Spinal cord (tissue), 10 donors: ENCODE results near the gene ATAD5. TPM values are rescaled to one million over a fixed set of nuclear protein-coding genes. Genes with fewer than 3 reads are reported as not detected.
A peak's percentile ranks its signal among the peaks of the same experiment; 100 is the strongest.
"Not testable (repeated sequence)": the region's sequence is repeated elsewhere in the genome, so short reads cannot be mapped to it uniquely, and the experiment has no call there.

ENCODE experiments used
- DNase-seq, 6 donors: peaks; one replicate each; pipeline versions ENCODE4 v3.0.0 to v3.0.0-alpha.2; 2013 to 2015; ENCODE audit warnings: low spot score in 6 of 6, low read depth in 4 of 6
- H3K27ac ChIP-seq: one replicate; pipeline ENCODE4 v1.5.1; 2013; ENCODE audit warnings: low read depth, low read length, control low read depth
- H3K27me3 ChIP-seq: one replicate; pipeline ENCODE4 v1.6.1; 2013; ENCODE audit warnings: low read length; ENCODE audit not compliant: control insufficient read depth, insufficient read depth
- H3K36me3 ChIP-seq: one replicate; pipeline ENCODE4 v1.6.1; 2013; ENCODE audit warnings: low read length; ENCODE audit not compliant: control insufficient read depth, insufficient read depth
- H3K4me1 ChIP-seq: one replicate; pipeline ENCODE4 v1.6.1; 2013; ENCODE audit warnings: low read length; ENCODE audit not compliant: control insufficient read depth, insufficient read depth
- H3K4me3 ChIP-seq: one replicate; pipeline ENCODE4 v1.5.1; 2013; ENCODE audit warnings: low read depth, low read length, control low read depth
- H3K9me3 ChIP-seq: one replicate; pipeline ENCODE4 v1.6.1; 2013; ENCODE audit warnings: low read length; ENCODE audit not compliant: control insufficient read depth, insufficient read depth
- WGBS: methylation state at CpG from one replicate; pipeline ENCODE4 v1.1.5; 2013; ENCODE audit warnings: missing lambda C conversion rate; ENCODE audit not compliant: insufficient coverage; 5-methylcytosine and 5-hydroxymethylcytosine counted together
- polyA plus RNA-seq, 2 donors: library from polyadenylated mRNA; unstranded; fragments of 120-200 nt; gene quantifications; one replicate each; pipeline ENCODE4 v1.2.1, GENCODE V29; 2013; ENCODE audit not compliant: insufficient read length in 2 of 2
- total RNA-seq, 2 donors: library from RNA; depleted of rRNA in 1 of 2; stranded (reverse); fragments of 120-200 nt in 1 of 2; fragments of >200 nt in 1 of 2; gene quantifications; one replicate each; pipeline versions ENCODE4 v1.2.3 to v1.2.4, GENCODE V29; 2013 to 2014
- donor health status: healthy.

ATAD5 gene
- total and polyA plus RNA-seq, 4 donors: 4.0 to 5.4 (median 4.7) TPM

DNA sequence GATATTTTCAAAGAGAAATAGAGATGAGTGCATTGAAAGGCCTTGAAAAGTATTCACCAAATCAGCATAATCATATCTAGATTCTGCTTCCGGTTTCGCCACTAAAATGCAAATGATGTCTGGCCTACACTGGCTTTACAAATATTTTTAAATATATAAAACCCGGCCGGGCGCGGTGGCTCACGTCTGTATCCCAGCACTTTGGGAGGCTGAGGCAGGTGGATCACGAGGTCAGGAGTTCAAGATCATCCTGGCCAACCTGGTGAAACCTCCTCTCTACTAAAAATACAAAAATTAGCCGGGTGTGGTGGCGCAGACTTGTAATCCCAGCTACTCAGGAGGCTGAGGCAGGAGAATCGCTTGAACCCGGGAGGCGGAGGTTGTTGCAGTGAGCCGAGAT lies 8.8 kb upstream of the ATAD5 start:
- 73% methylated on average over 3 of the region's 14 CpGs for WGBS
- DNase-seq: not testable (repeated sequence)

DNA sequence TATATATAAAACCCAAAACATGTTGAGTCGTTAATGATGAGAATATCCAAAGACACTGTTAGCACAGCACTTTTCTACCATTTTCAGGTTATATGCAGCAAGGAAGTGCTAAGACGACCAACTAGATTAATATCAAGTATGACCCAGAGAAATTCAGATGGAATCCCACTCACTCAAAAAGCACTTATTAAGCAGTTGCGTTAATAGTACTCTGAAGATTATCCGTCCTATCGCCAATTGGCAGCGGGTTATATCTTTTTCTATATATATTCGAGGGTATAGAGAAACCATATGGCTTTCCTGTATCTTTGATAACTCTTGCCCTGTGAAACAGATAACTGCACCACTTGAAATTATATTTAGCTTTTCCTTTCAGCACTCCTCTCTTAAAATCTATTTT lies 8.3 kb upstream of the ATAD5 start:
- Histone ChIP-seq H3K36me3 (no peaks in the 10 kb centered on the region), H3K4me1 (peaks cover 6% of the 10 kb centered on the region), H3K27me3 (no peaks in the 10 kb centered on the region), H3K9me3 (no peaks in the 10 kb centered on the region), H3K27ac (no peak overlapping the region), H3K4me3 (peak overlapping the region; percentile 65)
- DNase-seq: peak in 2 of 6 donors; percentile 5 to 16
- 29% methylated on average over 1 of the region's 7 CpGs for WGBS

More for the DNA sequence above, 8.8 kb upstream of the ATAD5 start:
- not testable (repeated sequence) for H3K36me3 ChIP-seq, H3K27ac ChIP-seq, H3K27me3 ChIP-seq, H3K4me3 ChIP-seq, H3K9me3 ChIP-seq, H3K4me1 ChIP-seq

DNA sequence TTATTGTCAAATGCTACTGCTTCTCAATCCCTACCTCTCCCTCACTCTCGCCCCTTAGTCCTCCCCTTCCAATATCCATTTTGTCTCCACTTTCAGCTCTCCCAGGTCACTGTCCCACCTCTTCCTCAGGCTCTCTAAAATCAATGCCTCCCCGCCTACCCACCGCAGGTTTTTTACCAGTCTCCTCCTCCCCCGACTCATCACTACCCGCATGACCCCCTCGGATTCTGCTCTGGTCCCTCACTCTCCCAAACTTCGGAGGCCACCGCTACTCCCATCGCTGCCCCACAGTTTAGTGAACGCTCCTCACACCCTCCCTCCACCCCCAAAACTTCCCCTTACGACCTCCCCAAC lies 7.8 kb upstream of the ATAD5 start:
- H3K36me3 ChIP-seq: no peaks in the 10 kb centered on the region
- H3K27ac ChIP-seq: peak overlapping the region; percentile 73
- no peak for DNase-seq
- H3K9me3 ChIP-seq: no peaks in the 10 kb centered on the region
- peaks cover 6% of the 10 kb centered on the region for H3K4me1 ChIP-seq
- H3K27me3 ChIP-seq: no peaks in the 10 kb centered on the region
- peak overlapping the region; percentile 65 for H3K4me3 ChIP-seq
- WGBS: 0% methylated on average over 11 of the region's 11 CpGs

DNA sequence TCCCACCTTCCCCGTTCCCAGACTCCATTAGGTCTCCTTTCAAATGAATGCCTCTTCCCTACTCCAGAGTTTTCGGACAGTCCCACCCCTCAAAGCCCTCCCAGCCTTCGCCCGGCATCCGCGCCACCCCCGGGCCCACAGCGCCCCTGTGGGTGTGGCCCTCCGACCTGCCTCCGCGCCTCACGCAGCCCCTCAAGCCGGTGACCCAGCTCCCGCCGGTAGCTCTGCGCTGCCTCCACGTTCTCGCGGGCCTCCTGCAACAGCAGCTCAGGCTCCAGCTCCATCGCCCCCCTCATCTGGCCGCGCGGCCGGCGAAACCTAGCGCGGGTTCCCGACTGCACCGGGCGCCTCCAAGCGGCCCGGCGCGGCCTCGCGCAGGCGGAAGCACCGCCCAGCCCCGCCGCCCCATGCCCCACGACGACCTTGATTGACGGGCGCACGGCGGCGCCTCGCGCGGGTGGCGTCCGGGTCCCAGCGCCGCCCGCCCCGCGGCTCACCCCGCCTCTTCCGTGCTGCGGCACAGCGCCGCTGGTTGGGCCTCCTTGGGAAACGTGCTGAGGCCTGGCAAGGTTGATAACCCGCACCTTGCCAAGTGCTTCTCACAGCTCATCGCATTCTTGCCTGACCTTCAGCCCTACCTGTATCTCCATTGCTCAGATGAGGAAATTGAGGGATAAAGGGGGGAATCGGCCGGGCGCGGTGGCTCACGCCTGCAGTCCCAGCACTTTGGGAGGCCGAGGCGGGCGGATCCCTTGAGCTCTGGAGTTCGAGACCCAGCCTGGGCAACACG lies 7.2 kb upstream of the ATAD5 start, which contains the start of gene CRLF3:
Gene CRLF3, minus strand, starts transcription at position 337 of the 790 bp plus-strand sequence. Its CDS starts 41 bp downstream, at position 296.
- Histone ChIP-seq H3K9me3 (no peaks in the 10 kb centered on the region), H3K27me3 (no peaks in the 10 kb centered on the region), H3K4me1 (peaks cover 6% of the 10 kb centered on the region), H3K27ac (peak within 1 kb of the TSS; percentile 73), H3K4me3 (peak within 1 kb of the TSS; percentile 65), H3K36me3 (no peaks in the 10 kb centered on the region)
- DNase-seq: peak; percentile 66 to 97 (median 84)
- 8% methylated on average over 73 of the region's 75 CpGs for WGBS

DNA sequence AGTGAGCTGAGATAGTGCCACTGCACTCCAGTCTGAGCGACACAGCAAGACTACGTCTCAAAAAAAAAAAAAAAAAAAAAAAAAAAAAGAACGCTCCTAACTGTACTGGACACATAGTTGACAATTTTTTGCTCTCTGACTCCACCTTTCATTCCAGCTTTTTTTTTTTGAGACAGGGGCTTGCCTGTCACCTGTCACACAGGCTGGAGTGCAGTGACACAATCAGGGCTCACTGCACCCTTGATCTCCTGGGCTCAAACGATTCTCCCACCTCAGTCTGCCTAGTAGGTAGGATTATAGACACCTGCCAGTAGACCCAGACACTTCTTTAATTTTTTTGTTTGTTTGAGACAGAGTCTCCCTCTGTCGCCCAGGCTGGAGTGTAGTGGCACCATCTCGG lies 4.7 kb upstream of the ATAD5 start:
- no peak for DNase-seq
- 100% methylated on average over 1 of the region's 6 CpGs for WGBS
- Histone ChIP-seq H3K36me3 (peaks cover under 1% of the 10 kb centered on the region), H3K4me1 (peaks cover 12% of the 10 kb centered on the region), H3K27ac (no peak overlapping the region), H3K4me3 (no peak overlapping the region), H3K9me3 (no peaks in the 10 kb centered on the region), H3K27me3 (no peaks in the 10 kb centered on the region)

DNA sequence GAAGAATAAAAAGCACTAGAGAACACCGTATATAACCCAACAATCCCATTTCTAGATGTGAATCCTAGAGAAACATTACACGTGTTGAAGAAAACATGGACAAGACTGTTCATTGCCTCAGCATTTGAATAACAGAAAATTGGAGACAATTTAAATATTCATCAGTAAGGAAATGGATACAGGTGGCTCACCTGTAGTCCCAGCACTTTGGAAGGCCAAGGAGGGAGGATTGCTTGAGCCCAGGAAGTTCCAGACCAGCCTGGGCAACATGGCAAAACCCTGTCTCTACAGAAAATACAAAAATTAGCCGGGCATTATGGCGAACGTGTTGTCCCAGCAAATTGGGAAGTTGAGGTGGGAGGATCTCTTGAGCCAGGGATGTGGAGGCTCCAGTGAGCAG lies 2.7 kb upstream of the ATAD5 start:
- no peaks in the 10 kb centered on the region for H3K9me3 ChIP-seq
- H3K27me3 ChIP-seq: no peaks in the 10 kb centered on the region
- no peak for DNase-seq
- peaks cover 2% of the 10 kb centered on the region for H3K36me3 ChIP-seq
- no CpG with 5 or more reads among the region's 5 CpGs for WGBS
- H3K4me1 ChIP-seq: peaks cover 15% of the 10 kb centered on the region
- no peak overlapping the region for H3K4me3 ChIP-seq
- H3K27ac ChIP-seq: no peak overlapping the region

DNA sequence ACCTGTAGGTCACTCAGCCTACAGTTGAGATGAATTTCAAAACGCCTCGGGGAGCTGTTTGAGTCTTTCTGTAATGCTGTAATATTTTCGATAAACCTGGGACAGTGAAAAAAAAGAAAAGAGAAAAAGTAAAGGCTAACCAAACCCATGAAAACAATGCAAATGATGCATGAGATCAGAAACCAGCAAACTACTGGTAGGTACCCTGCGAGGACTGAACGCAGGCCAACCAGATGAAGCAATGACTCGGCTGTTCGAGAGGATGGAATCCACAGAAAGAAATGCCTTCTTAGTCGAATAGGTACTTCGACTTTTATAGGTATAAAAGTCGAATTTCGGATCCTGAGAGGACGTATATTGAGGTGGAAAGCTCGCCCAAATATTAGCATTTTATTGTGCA lies 509 bp upstream of the ATAD5 start:
- Histone ChIP-seq H3K9me3 (no peaks in the 10 kb centered on the region), H3K4me3 (peak overlapping the region; percentile 84), H3K4me1 (peaks cover 9% of the 10 kb centered on the region), H3K36me3 (peaks cover 2% of the 10 kb centered on the region), H3K27me3 (no peaks in the 10 kb centered on the region), H3K27ac (peak overlapping the region; percentile 57)
- peak in 2 of 6 donors; percentile 15 to 67 for DNase-seq
- 44% methylated on average over 6 of the region's 13 CpGs for WGBS

DNA sequence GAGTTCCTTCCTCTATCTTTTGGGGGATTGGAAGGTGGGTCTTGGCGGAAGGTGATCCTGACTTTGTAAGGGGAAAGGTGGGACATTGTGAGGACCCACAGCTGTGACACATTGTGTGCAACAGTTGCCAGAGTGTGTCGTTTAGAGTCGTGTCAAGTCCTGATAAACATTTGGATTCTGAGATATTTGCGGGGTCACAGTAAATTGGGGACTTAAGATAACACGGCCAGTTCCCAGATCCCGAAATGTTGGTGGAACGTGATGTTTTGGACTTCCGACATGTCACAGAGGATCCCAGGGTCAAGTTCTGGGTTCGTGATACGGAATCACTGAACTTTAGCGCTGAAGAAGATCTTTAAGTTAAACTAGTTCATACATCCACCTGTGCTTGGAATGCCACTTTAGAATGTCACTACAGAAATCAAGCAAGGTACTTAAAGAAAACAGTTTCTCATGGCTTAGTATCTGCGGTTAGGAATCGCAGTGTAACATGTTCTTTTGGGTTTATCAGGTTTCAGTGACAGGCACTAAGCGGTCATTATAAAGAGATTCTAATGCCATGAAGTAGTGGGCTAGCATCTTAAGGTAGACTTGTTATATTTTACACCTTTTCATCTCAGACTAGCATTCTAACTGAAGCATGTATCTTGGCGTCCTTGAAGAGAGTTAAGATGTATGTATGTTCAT lies 815 bp downstream of the ATAD5 start:
- peak overlapping the region; percentile 84 for H3K4me3 ChIP-seq
- H3K36me3 ChIP-seq: peaks cover 2% of the 10 kb centered on the region
- peaks cover 9% of the 10 kb centered on the region for H3K4me1 ChIP-seq
- 0% methylated on average over 8 of the region's 15 CpGs for WGBS
- DNase-seq: no peak
- H3K9me3 ChIP-seq: no peaks in the 10 kb centered on the region
- H3K27me3 ChIP-seq: no peaks in the 10 kb centered on the region
- H3K27ac ChIP-seq: no peak overlapping the region

DNA sequence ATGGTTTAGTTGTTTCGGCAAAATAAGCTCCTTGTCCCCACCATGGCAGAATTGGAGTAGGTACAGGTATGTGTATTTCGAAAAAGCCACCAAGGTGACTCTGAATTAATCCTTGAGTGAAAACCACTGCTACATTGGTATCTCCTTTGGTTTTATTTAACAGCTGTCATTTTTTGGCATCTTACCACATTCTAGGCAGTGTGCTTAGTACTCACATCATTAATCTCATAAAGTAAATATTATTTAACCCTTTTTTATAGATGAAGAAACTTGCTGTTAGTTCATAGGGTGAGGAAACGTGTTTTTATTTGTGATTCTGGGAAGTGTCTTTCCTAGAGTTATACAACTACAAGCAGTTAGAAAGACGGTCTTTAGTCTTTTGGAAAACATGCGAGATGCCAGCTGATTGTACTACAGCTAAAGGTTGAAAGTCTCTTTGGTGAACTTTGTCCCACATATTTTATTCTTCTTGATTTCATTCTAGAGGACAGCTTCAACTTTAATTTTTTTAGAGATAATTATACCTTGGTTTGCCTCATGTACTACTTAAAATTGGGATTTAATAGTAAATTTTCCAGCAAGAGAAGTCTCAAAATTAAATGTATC lies 6.5 kb downstream of the ATAD5 start:
- Histone ChIP-seq H3K36me3 (peaks cover 12% of the 10 kb centered on the region), H3K27me3 (no peaks in the 10 kb centered on the region), H3K4me3 (no peak overlapping the region), H3K27ac (no peak overlapping the region), H3K9me3 (no peaks in the 10 kb centered on the region), H3K4me1 (no peaks in the 10 kb centered on the region)
- WGBS: no CpG with 5 or more reads among the region's 5 CpGs
- no peak for DNase-seq
